Erythroblast (primary cell): Measurements from ENCODE around the gene ARHGAP8.

Experiments used
- GATA1 ChIP-seq: IDR thresholded peaks from 2 replicates; pipeline ENCODE4 v1.6.1; 2011; ENCODE audit warnings: low read depth, mild to moderate bottlenecking, control low read depth, low read length, moderate library complexity
- POLR2A ChIP-seq: IDR thresholded peaks from 2 replicates; pipeline ENCODE4 v1.6.1; 2011; ENCODE audit warnings: mild to moderate bottlenecking, low read length

- no peak for TF ChIP-seq POLR2A
- no peak for TF ChIP-seq GATA1
Observed at GRCh38 chr22:44881624-44882023, 129.2 kb downstream of the ARHGAP8 start.
